HepG2 (cell line): ENCODE data around the gene LZTR1. TPM values are rescaled to one million over a fixed set of nuclear protein-coding genes. Genes with fewer than 3 reads are reported as not detected.

Experiments
- ETS1 ChIP-seq: sonication (generic); formaldehyde crosslinking; IDR thresholded peaks from 2 replicates; pipeline ENCODE4 v1.4.0; 2020; ENCODE audit warnings: missing genetic modification reagents
- FOXP4 ChIP-seq: sonication (generic); formaldehyde crosslinking; IDR thresholded peaks from 2 replicates; pipeline ENCODE4 v1.4.0; 2020; ENCODE audit warnings: missing genetic modification reagents
- JUNB ChIP-seq: sonication (generic); formaldehyde crosslinking; IDR thresholded peaks from 2 replicates; pipeline ENCODE4 v1.8.0; 2022; ENCODE audit warnings: missing genetic modification reagents, mild to moderate bottlenecking, borderline replicate concordance
- KDM2A ChIP-seq: sonication (generic); formaldehyde crosslinking; IDR thresholded peaks from 2 replicates; pipeline ENCODE4 v1.4.0; 2020; ENCODE audit warnings: low read depth, missing genetic modification reagents, borderline replicate concordance
- LBX2 ChIP-seq: sonication (generic); formaldehyde crosslinking; IDR thresholded peaks from 2 replicates; pipeline ENCODE4 v1.5.0; 2020; ENCODE audit warnings: missing genetic modification reagents, mild to moderate bottlenecking, borderline replicate concordance
- MTF1 ChIP-seq: sonication (generic); formaldehyde crosslinking; IDR thresholded peaks from 2 replicates; pipeline ENCODE4 v1.5.0; 2020; ENCODE audit warnings: missing genetic modification reagents
- MXD1 ChIP-seq: sonication (generic); formaldehyde crosslinking; IDR thresholded peaks from 2 replicates; pipeline ENCODE4 v1.4.0; 2020; ENCODE audit warnings: mild to moderate bottlenecking, missing genetic modification reagents
- MZF1 ChIP-seq: sonication (generic); formaldehyde crosslinking; IDR thresholded peaks from 2 replicates; pipeline ENCODE4 v1.8.1; 2023; ENCODE audit warnings: mild to moderate bottlenecking, missing genetic modification reagents, borderline replicate concordance
- NFYB ChIP-seq: sonication (generic); formaldehyde crosslinking; IDR thresholded peaks from 2 replicates; pipeline ENCODE4 v1.4.0; 2020; ENCODE audit warnings: missing genetic modification reagents
- PTBP1 ChIP-seq: fragments of 200-400 bp; formaldehyde crosslinking; IDR thresholded peaks from 2 replicates; pipeline ENCODE4 v1.6.1; 2018; ENCODE audit warnings: low read length, low read depth; ENCODE audit not compliant: poor library complexity, severe bottlenecking
- SALL1 ChIP-seq: sonication (generic); formaldehyde crosslinking; IDR thresholded peaks from 2 replicates; pipeline ENCODE4 v1.8.0; 2022; ENCODE audit warnings: mild to moderate bottlenecking, missing genetic modification reagents
- SIN3B ChIP-seq: fragments of 150-350 bp; IDR thresholded peaks from 2 replicates; pipeline ENCODE4 v1.6.1; 2014; ENCODE audit warnings: low read length
- SMARCC2 ChIP-seq: fragments of 450-650 bp; IDR thresholded peaks from 2 replicates; pipeline ENCODE4 v1.6.1; 2017; ENCODE audit warnings: antibody characterized with exemption, mild to moderate bottlenecking
- TMF1 ChIP-seq: sonication (generic); formaldehyde crosslinking; IDR thresholded peaks from 2 replicates; pipeline ENCODE4 v1.8.1; 2022; ENCODE audit warnings: low read depth, missing genetic modification reagents
- TP53 ChIP-seq: sonication (generic); formaldehyde crosslinking; conservative IDR thresholded peaks from 2 replicates; pipeline ENCODE4 v1.4.0; 2020; ENCODE audit warnings: missing genetic modification reagents
- YY1 ChIP-seq: IDR thresholded peaks from 2 replicates; pipeline ENCODE4 v1.6.1; 2011; ENCODE audit warnings: low read length, low read depth, moderate library complexity, mild to moderate bottlenecking; ENCODE audit not compliant: insufficient read depth, insufficient replicate concordance
- ZC3H13 ChIP-seq: sonication (generic); formaldehyde crosslinking; IDR thresholded peaks from 2 replicates; pipeline ENCODE4 v1.8.1; 2023; ENCODE audit warnings: mild to moderate bottlenecking, missing genetic modification reagents, moderate library complexity
- ZNF251 ChIP-seq: sonication (generic); formaldehyde crosslinking; IDR thresholded peaks from 2 replicates; pipeline ENCODE4 v1.9.0; 2021; ENCODE audit warnings: mild to moderate bottlenecking, missing genetic modification reagents
- ZNF431 ChIP-seq: sonication (generic); formaldehyde crosslinking; IDR thresholded peaks from 2 replicates; pipeline ENCODE4 v1.9.0; 2022; ENCODE audit warnings: missing genetic modification reagents, low read depth, mild to moderate bottlenecking, borderline replicate concordance
- ZNF598 ChIP-seq: sonication (generic); formaldehyde crosslinking; IDR thresholded peaks from 2 replicates; pipeline ENCODE4 v1.5.1; 2020; ENCODE audit warnings: mild to moderate bottlenecking, missing genetic modification reagents, borderline replicate concordance
- ZNF703 ChIP-seq: sonication (generic); formaldehyde crosslinking; IDR thresholded peaks from 2 replicates; pipeline ENCODE4 v1.5.1; 2020; ENCODE audit warnings: missing genetic modification reagents, mild to moderate bottlenecking, moderate library complexity, borderline replicate concordance
- polyA plus RNA-seq, 8 experiments: library from polyadenylated mRNA; depleted of rRNA in 3 of 8; stranded (reverse) in 7 of 8; unstranded in 1 of 8; fragments of >200 nt; fragmentation: Illumina TruSeq in 4 of 8; extraction: Trizol in 4 of 8; gene quantifications; 2 replicates each; pipeline versions ENCODE4 v1.2.1 to v1.2.3, GENCODE V29; 2011 to 2016; ENCODE audit warnings: low read depth in 4 of 8, missing spikeins in 1 of 8, mixed read lengths in 1 of 8; ENCODE audit not compliant: insufficient read depth in 1 of 8
- total RNA-seq, 5 experiments: library from RNA; depleted of rRNA; stranded (reverse); fragments of >200 nt; fragmentation: Illumina TruSeq; extraction: Trizol; gene quantifications; 2 replicates each; pipeline ENCODE4 v1.2.3, GENCODE V29; 2016; ENCODE audit warnings: low read depth in 1 of 5
- TF ChIP-seq, protein P1 (sequence below): sonication (generic); formaldehyde crosslinking; IDR thresholded peaks from 2 replicates; pipeline ENCODE4 v1.5.1; 2020; ENCODE audit warnings: mild to moderate bottlenecking, missing genetic modification reagents

LZTR1 gene
- total and polyA plus RNA-seq, 2 of the 13 experiments (the other 11 are each of a cell fraction or from before 2014, with no cell fraction given): 21.8 to 22.4 TPM

- TF ChIP-seq MTF1 (CRISPR knock-in tag) (peak; percentile 90), SIN3B (no peak), LBX2 (CRISPR knock-in tag) (peak; percentile 83; the same call in 1 of the 2 replicates), SALL1 (CRISPR knock-in tag) (peak; percentile 94), ZC3H13 (CRISPR knock-in tag) (peak; percentile 77), PTBP1 (peak; percentile 39), KDM2A (CRISPR knock-in tag) (peak; percentile 99), TMF1 (CRISPR knock-in tag) (peak; percentile 95), ETS1 (CRISPR knock-in tag) (0 out of 2 replicates have a peak, but pooled peaks have one; percentile 82), ZNF431 (peak; percentile 45; the same call in 1 of the 2 replicates), MXD1 (peak; percentile 94; the same call in 1 of the 2 replicates), ZNF598 (CRISPR knock-in tag) (peak; percentile 95), SMARCC2 (no peak), ZNF251 (CRISPR knock-in tag) (peak; percentile 78; the same call in 1 of the 2 replicates), ZNF703 (CRISPR knock-in tag) (peak; percentile 96), JUNB (CRISPR knock-in tag) (no peak), TP53 (CRISPR knock-in tag) (peak; percentile 88; the same call in 1 of the 2 replicates), NFYB (CRISPR knock-in tag) (peak; percentile 42), YY1 (peak; percentile 49), FOXP4 (peak; percentile 71), MZF1 (CRISPR knock-in tag) (0 out of 2 replicates have a peak, but pooled peaks have one; percentile 46)
- TF ChIP-seq, protein P1, sequence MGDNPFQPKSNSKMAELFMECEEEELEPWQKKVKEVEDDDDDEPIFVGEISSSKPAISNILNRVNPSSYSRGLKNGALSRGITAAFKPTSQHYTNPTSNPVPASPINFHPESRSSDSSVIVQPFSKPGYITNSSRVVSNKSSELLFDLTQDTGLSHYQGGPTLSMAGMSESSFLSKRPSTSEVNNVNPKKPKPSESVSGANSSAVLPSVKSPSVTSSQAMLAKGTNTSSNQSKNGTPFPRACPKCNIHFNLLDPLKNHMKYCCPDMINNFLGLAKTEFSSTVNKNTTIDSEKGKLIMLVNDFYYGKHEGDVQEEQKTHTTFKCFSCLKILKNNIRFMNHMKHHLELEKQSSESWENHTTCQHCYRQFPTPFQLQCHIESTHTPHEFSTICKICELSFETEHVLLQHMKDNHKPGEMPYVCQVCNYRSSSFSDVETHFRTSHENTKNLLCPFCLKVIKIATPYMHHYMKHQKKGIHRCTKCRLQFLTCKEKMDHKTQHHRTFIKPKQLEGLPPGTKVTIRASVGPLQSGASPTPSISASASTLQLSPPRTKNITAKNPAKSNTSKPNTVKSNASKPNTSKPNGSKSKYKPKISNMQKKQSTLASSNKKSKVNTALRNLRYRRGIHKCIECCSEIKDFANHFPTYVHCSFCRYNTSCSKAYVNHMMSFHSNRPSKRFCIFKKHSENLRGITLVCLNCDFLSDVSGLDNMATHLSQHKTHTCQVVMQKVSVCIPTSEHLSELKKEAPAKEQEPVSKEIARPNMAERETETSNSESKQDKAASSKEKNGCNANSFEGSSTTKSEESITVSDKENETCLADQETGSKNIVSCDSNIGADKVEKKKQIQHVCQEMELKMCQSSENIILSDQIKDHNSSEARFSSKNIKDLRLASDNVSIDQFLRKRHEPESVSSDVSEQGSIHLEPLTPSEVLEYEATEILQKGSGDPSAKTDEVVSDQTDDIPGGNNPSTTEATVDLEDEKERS (CRISPR knock-in tag): peak; percentile 91
These were observed at the start of gene LZTR1 (continued) for GRCh38 chr22:20981787-20982562.
